GM21381 (cell line): ENCODE data around the gene PTGR2.
"Not testable (repeated sequence)": the region's sequence is repeated elsewhere in the genome, so short reads cannot be mapped to it uniquely, and the experiment has no call there.

Experiments used
- ATAC-seq: cut with Tn5 transposase; IDR thresholded peaks from one replicate; pipeline ENCODE4 v1.9.1; 2021; ENCODE audit warnings: mild to moderate bottlenecking, moderate library complexity; ENCODE audit not compliant: unreplicated experiment

The PTGR2 gene

DNA sequence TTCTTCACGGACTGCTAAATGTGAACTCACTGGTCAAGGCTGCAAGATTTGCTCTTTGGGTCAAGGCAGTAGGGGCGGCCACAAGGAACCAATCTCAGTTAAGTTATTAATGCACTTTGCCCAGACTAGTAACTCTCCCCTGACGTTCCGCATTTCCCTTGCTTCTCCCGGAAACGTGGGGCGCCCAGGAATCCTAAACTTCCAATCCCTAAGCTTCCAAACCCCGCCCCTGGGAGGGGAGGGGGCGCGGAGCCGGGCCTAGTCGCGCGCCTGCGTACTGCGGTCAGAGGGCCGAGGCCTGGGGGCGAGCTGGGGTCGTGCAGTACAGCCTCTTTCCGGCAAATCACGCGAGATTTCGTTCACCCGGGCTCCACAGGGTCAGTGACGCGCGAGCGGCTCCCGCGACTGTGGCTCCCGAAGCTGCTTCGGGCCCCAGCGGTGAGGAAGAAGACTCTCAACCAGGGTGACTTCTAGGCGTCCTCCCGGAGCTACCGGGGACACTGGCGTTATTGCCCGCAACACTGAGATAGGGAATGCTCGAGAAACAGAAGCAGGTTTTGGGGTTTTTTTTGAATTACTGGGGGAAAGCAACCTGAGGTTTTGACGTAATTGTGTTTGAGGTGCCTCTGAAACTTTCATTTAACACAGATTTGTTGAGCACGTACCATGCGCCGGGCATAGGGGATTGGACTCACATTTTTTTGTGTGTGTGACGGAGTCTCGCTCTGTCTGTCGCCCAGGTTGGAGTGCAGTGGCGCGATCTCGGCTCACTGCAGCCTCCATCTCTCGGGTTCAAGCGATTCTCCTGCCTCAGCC lies at the start of gene PTGR2:
PTGR2 (plus strand) TSS at position 265 of the 816 bp plus-strand sequence. CDS start 7,032 bp downstream, outside the sequence.
- ATAC-seq: peak; percentile 81

DNA sequence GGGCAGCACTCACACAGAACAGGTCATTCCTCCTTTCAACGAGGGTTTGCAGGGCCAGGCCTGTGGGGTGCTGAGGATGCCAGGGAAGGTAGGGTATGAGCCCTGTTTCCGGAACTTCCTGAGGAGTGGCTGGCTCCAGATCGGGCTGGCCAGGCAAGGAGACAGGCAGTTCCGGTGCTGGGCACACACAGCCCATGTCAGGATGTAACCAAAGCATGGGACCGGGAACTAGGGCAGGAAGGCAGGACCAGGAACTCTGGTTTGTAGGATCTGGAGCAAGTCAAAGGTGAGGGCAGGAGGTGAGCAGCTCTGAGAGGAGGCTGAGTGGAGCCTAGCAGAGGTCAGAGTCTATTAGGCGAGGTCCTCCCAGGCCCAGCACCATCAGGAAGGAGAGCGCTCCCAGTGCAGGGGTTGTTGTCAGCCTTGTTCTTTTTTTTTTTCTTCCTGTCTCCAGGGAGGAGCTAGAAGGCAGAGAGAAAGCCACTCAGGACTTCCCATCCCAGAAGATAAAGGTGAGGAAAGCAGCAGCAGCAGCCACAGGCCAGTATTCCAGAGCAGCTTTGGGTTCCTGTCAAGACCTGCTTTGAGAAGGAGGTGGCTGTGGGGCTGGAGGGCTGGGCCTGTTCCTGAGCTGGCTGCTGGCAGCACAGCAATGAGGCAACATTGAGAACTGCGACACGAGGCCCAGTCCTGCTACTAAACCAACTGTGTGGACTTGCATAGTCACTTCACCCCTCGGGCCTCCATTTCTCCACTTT lies 49.0 kb upstream of the PTGR2 start:
- no peak for ATAC-seq

DNA sequence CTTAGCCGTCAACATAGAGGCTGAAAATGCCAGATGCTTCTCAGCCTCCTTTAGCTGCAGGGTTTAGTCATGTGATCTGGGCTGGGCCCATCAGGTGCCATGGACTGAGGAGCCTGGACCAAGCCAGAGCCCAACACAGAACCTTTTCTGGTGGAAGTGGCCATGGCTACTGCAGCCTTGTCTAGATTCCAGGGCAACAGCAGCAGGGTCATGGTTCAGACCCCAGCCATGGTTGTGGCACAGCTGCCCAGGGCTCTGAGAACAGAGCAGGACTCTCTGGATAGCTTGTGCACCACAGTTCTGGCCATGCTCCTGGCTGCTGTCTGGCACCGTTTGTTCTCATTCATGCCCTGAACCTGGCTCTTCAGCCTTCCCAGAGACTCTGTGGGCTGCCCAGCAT lies 47.0 kb upstream of the PTGR2 start:
- ATAC-seq: no peak

DNA sequence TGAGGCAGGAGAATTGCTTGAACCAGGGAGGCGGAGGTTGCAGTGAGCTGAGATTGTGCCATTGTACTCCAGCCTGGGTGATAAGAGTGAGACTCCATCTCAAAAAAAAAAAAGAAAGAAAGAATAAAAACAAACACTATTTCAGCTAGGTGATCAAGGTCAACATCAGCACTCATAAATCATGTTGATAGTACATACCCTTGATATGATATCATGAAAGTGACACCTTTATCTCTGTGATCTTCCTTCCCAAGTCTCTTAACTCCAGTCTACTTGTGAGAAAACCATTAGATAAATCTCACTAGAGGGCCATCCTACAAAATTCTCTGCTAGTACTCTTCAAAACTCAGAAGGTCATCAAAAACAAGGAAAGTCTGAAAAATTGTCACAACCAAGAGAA lies 44.2 kb upstream of the PTGR2 start:
- ATAC-seq: no peak

DNA sequence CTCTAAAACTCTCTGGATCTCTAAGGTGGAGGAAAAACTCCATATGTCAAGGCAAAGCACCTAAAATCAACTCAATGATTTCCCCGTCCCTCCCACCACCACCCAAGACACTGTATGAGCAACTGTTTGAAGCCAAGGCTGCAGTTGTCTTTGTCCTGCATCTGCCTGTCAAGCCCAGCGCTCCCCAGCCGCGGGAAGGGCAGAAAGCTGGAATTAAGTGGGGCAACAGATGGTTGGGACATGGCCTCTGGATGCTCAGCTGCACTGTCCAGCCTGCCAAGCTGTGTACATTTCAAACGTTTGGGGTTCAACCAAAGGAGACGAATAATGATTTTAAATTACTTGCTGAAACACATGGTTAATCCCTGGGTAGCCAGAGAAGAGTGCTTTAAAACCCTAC lies 42.2 kb upstream of the PTGR2 start:
- no peak for ATAC-seq

DNA sequence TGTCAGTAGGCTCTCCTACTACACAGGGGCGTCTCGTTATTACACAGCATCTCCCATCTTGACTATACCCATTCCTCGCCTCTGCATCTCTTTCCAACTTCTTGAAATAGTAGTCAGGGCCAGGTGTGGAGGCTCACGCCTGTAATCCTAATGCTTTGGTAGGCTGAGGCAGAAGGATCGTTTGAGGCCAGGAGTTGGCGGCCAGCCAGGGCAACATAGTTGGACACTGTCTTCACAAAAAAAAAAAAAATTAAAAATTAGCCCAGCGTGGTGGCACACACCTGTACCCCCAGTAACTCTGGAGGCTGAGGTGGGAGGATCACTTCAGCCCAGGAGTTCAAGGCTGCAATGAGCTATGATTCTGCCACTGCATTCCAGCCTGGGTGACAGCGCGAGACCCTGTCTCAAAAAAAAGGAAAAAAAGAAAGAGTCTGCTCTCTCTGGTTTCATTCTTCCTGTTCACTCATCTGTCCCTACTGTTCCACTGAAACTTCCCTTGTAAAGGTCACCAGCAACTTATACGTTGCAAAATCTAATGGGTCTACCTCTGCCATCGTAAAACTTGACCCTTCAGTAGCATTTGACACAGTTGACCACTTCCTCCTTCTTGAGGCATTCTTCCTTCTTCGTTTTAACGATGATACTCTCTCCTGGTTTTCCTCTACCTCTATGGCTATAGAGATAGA lies 41.0 kb upstream of the PTGR2 start:
- no peak for ATAC-seq

DNA sequence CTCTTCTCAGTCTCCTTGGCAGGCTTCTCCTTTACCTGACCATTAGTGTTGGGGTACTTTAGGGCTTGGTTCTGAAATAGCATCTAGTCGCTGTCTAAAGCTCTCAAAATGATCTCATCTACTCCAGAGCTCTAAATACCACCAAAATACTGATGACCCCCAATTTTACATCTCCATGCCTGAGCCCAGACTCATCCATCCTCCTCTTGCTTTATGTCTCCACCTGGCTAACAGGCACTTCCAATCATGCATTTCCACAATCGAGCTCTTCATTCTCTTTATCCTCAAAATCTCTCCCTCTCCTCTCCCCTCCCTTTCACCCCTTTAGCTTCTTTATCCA lies 40.5 kb upstream of the PTGR2 start:
- no peak for ATAC-seq

DNA sequence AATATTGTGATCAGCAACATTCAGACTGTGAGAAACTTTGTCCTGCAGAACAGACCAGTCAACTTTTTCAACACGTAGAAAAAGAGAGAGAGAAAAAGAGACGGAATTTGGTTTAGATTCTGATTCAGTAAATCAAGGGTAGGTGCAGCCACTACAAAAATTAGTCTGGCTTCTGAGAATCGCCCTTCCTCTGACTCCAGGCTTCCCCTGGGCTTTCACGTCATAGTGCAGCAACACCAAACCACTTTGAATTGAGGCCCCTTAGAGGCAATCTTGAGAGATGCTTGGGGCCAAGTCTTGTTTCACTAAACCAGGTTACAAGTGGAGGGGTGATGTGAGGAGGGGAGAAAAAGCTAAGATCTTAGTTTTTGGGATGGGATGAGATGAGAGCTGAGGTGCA lies 37.5 kb upstream of the PTGR2 start:
- no peak for ATAC-seq

DNA sequence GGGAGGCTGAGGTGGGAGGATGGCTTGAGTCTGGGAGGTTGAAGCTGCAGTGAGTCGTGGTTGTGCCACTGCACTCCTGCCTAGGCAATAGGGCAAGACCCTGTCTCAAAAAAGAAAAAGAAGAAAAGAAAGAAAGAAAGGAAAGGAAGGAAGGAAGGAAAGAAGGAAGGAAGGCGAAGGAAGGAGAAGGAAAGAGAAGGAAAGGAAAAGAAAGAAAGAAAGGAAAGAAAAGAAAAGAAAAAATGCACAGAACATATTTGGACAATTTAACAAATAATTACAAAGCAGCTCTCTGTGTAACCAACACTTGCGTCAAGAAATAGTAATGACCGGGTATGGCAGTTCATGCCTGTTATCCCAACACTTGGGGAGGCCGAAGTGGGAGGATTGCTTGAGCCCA lies 35.8 kb upstream of the PTGR2 start:
- no peak for ATAC-seq

DNA sequence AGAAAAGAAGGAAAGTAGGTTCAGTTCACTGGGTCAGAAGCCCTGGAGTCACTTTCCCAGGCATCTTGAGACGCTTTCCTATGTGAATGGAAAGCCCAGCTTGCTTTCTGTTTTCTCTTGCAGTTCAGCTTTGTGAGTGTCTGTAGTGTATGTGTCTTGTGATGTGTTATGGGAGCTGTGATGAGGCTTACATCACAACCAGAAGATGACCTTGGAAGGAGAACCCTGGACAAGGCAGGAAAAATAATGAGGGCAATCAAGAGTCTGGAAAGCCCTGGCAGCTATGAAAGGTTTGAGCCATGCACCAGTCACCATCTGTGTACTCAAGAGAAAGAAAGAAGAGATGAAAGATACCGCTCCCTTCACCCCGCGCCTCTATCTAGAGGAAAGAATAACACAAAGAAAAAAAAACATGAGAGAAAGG lies 35.2 kb upstream of the PTGR2 start:
- no peak for ATAC-seq

DNA sequence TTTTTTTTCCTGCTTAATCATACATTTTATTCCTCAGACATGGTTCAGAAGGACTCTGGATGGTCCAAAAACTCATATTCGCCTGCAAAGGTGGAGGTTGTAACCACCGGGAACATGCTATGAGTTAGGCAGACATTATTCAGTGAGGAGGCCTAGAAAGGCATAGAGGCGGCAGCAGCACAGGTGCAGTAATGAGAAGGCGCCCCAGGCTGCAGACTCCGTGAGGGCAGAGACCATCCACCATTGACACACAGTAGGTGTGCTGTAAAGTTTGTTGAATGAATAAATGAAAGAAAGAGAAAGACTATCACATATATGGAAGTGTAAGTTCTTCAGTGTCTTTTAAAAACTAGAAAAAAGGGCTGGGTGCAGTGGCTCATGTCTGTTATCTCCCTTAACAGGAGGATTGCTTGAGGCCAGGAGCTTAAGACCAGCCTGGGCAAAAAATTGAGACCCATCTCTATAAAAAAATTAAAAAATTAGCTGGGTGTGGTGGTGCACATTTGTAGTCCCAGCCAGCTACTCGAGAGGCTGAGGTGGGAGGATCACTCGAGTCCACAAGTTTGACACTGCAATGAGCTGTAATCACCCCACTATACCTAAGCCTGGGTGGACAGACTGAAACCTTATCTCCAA lies 34.5 kb upstream of the PTGR2 start:
- ATAC-seq: no peak

DNA sequence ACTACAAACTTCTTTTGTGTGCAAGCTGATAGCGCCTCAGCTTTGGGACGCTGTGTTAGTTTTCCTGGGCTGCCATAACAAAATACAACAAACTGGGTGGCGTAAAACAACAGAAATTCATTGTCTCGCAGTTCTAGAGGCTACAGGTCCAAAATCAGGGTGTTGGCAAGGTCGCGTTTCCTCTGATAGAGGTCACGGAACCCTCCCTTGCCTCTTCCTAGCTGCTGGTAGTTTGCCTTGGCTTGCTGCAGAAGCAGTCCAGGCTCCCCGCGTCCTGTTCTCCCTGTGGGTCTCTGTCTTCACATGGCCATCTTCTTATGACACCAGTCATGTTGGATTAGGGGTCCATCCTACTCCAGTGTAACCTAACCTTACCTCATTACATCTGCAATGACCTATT lies 32.8 kb upstream of the PTGR2 start:
- ATAC-seq: no peak

DNA sequence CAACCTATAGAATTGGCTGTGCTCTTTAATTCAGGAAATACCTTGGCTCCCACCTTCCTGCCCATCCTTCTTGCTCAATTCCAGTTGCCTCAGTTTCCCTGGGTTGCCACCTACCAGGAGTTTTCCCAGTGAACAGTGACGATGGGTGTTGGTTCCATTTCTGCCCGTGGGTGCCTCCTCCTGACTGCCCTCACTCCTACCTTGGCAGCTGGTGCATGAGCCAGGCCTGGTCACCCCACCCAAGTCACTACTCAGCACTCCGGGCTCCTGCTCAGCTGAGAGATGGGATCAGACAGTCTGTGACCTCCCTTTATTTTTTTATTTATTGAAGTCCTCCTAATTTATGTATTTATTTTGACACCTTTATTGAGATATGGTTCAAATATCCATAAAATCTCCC lies 31.0 kb upstream of the PTGR2 start:
- no peak for ATAC-seq

DNA sequence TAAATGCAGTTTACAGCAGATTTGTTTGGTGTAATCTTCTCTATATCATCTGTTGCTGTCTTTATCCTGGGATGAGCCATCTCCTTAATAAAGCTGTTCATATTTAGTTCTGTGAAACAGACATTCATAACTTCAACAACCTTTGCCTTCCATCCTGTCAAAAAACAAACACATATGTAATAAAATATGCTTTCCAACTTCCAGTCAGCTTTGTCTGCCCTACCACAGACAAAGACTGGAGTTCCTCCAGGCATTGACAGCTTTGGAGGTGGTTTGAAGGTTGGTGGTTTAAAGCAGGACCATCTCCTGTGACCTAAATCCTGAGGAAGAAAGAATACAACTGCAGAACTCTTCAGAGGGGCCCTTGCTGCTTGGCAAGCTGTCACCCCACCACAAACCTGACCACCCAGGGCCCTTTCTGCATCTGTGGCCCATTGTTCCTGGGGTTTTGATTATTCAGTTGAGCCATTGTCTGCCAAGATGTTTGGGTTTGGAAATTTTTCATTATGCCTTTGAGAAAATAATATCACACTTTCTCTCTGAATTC lies 28.2 kb upstream of the PTGR2 start:
- ATAC-seq: no peak

DNA sequence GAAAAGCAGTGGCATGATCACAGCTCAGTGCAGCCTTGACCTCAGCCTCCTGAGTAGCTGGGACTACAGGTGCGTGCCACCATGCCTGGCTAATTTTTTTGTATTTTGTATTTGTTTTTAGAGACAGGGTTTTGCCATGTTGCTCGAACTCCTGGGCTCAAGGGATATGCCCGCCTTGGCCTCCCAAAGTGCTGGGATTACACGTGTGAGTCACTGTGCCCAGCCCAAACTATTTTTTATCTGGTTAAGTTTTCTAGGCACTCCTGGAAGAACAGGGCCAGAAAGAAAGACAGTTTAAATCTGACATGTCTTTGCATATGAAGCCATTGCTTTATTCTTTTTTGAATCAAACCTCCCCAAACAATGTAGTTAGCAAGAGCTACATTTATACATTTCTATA lies 27.5 kb upstream of the PTGR2 start:
- ATAC-seq: no peak

DNA sequence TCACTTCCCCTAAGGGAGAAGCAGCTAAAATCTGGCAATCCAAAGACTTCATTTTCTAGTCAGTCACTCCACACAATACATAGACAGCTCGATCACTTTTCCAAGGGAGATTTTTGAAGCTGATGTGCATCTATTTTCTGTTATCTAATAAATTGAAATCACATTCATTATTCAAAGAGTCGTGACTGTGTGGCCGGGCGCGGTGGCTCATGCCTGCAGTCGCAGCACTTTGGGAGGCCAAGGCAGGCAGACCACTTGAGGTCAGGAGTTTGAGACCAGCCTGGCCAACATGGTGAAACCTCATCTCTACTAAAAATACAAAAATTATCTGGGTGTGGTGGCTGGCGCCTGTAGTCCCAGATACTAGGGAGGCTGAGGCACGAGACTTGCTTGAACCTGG lies 27.1 kb upstream of the PTGR2 start:
- no peak for ATAC-seq

DNA sequence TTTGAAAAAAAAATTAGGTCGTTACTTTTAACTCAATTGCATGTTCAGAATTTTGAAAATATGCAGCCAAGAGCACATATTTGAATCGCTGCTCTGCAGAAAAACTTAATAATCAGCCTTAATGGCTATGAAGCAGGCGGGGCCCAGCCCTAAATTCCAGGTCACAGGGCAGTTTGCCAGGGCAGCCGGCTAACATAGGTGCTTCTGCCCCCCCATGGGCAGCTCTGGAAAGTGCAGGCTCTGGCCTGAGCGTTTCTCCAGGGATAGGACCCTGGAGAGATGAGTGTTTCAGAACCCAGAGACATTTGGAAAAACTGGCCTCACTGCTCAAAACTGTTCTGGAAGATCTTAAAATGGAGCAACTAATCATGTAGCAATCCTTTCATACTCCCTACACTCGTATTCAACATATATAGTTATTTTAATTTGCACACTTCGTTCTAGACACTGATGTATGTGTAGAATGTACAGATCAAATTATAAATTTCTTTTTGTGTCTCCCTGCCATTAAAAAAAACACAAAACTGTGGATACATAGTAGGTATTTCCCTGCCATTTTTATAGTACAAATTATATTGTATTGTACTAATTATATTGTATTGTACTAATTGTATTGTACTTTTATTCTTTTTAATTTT lies 26.0 kb upstream of the PTGR2 start:
- no peak for ATAC-seq

DNA sequence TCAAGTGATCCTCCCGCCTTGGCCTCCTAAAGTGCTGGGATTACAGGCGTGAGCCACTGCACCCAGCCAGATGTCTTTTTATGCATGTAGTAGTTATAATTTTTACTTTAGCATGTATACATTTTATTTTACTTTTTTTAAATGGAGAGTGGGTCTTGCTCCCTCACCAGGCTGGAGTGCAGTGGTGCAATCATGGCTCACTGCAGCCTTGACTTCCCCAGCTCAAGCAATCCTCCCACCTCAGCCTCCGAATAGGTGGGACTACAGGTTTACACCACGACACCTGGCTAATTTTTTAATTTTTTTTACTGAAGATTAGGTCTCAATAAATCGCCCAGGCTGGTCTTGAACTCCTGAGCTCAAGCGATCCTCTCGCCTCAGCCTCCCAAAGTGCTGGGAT lies 24.4 kb upstream of the PTGR2 start:
- ATAC-seq: not testable (repeated sequence)

DNA sequence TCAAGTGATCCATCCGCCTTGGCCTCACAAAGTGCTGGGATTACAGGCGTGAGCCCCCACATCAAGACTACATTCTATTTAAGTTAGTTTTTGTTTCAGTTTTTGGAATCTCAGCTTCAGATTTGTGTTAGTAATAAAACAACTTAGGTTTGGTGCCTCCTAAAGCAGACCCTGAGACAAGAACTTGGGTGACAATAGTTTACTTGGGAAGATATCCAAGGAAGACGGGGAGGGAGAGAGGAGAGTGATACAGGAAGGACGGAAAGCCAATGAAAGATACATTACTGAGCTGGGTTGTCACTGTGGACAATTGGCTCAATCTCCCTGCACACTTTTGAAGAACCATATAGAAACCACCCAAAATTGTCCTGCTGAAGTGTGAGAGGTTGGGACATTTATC lies 22.6 kb upstream of the PTGR2 start:
- no peak for ATAC-seq

DNA sequence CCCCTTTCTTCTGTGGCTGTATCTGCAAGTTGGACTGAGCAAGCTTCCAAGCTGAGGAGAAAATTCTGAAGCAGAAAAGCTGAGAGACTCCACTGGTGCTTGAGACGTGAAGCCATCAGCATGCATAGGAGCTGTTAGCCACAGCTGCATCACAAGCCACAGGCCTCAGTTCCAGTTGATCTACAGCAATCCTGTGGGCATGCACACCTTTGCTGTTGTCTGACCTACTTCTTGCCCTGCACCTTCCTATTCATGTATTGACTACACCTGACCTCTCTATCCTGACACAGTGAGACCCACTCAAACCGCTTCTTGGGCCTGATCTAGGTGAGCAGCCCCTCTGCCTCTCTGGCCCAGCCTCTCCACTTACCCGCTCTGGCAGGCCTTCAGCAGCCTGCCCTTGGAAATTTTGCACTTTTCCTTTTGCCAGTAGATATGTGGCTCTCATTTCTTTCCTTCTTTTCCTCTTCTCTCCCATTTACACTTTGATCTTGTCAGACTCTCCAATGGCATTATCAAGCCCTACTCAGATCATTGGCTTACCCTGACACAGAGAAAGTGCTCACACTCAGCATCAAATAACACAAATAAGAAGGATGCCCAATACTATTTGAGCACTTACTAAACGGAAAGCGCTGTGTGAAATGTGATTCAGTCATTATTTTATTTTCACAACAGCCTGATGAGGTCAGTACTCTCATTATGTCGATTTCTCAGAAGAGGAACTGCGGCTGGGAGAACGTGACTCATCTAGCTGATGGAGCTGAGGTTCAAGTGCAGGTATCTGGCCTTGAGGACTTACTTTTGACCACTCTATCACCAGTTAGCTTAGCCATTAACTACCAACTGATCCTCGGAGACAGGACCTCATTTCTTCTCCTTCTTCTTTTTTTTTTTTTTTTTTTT lies 21.9 kb upstream of the PTGR2 start:
- no peak for ATAC-seq
